ENCODE measurements around the gene IVNS1ABP.
"Not testable (repeated sequence)": the region's sequence is repeated elsewhere in the genome, so short reads cannot be mapped to it uniquely, and the experiment has no call there.

The IVNS1ABP gene

DNA sequence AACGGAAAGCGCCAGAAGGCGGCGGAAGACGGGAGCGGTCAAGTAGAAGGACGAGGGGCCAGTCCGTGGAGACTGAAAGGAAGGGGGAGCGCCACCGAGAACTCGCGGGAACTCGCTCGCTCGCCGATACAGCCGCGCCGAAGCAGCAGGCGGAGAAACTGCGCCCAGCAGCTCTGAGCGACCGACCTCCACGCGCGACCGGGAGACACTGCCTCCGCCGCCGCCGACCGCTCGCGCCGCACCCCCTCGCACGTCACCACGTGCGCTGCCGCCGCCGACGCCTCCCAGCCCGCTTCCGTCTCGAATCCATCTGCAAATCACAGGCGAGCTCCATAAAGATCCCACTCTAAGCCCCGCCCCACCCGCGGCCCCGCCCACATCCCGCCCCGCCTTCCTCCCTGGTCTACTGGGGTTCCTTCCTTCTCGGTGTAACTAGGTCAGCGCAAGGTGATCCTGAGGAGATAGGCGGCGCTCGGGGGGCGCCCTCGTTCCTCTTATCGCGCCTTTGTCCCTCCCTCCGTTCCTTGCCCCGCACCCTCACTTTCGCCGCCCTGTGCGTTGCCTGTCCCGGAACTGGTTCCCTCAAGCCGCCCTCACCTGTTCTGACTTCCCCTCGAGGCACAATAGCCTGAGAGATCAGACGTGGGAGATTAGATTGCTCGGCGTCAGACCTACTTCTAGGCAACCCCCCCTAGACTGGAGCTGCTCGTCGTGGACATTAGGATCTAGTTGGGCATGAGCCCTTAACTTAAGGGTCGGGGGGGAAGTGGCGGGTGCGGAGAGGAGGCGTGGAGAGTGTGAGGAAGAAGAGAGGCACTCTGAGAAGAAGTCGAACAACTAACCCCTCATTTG, at the start of gene IVNS1ABP:
TSS of gene IVNS1ABP (minus strand) at position 210 of the 852 bp plus-strand sequence. CDS start 7,750 bp downstream, outside the sequence.
- peak; percentile 94 for DNase-seq

DNA sequence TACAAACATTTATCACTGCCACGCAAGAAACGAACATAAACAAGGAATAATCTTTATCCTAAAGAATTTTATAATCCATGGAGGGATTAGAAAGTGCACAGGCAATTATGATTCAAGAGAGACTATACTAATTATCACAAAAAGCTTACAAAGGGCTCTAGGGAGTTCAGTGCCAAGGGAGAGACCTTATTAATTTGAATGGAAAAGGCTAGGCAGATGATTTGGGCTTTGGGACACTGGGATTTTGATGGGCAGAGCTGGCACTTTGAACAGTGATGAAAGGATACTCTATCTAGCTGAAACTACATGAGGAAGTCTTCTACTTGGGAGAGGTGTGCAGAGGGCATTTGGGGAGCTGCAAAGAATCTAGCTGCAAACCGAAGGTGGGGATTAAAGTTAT, 48.9 kb upstream of the IVNS1ABP start:
- DNase-seq: no peak

DNA sequence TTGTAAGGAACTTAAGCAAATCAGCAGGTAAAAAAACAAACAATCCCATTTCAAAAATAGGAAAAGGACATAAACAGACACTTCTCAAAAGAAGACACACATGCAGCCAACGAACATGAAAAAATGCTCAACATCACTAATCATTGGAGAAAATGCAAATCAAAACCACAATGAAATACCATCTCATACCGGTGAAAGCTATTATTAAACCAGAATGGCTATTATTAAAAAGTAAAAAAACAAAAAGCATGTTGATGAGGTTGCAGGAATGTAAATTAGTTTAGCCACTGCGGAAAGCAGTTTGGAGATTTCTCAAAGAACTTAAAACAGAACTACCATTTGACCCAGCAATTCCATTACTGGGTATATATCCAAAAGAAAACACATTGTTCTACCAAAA, 47.5 kb upstream of the IVNS1ABP start:
- DNase-seq: not testable (repeated sequence)

DNA sequence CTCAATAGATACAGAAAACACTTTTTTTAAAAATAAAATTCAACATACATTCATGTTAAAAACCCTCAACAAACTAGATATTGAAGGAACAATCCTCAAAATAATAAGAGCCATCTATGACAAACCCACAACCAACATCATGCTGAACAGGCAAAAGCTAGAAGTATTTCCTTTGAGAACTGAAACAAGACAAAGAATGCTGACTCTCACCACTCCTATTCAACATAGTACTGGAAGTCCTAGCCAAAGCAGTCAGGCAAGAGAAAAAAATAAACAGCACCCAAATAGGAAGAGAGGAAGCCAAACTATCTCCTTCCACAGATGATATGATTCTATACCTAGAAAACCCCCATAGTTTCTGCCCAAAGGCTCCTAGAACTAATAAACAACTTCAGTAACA, 46.2 kb upstream of the IVNS1ABP start:
- DNase-seq: no peak

DNA sequence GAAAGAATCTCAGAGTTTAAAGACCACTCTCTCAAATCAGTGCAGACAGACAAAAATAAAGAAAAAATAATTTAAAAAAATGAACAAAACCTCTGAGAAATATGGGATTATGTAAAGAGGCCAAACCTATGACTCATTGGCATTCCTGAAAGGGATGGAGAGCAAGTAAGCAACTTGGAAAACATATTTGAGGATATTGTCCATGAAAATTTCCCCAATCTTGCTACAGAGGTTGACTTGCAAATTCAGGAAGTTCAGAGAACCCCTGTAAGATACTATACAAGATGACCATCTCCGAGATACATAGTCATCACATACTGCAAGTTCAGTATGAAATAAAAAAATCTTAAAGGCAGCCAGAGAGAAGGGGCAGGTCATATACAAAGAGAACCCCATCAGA, 43.7 kb upstream of the IVNS1ABP start:
- DNase-seq: no peak

DNA sequence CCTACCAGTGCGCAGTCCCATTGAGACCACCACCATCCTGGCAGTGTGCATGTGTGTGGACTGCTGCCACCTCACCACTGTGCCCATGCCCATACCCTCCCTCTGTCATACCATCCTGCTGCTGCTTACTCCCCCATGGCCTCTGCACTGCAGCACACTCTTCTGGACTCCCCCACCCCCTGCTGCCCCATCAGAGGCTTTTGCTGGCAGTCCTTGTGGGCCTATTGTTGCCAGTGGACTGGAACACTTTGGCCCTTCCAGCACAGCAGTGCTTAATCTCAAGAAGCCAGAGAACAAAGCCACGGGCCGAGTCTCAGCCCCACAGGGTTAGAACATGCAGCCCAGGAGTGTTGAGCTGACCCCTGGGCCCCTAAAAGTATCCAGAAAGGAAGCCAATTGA, 41.9 kb upstream of the IVNS1ABP start:
- no peak for DNase-seq

DNA sequence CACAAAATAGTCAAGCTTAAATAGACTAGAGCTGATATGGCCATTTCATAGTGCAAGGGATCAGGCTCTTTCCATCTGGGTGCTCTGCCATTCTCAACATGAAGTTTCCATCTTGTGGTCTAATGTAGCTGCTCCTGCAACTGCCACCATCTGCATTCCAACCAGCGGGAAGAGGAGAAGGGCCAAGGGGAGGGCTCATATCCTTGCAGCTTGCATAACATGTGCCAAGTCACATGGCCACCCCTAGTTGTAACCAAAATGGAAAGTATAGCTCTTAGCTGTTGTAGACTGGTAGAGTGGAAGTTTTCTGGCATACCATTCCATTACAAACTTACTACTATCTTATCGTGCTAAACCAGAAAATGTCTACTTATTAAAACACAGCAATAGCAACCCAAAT, 38.9 kb upstream of the IVNS1ABP start:
- DNase-seq: no peak

DNA sequence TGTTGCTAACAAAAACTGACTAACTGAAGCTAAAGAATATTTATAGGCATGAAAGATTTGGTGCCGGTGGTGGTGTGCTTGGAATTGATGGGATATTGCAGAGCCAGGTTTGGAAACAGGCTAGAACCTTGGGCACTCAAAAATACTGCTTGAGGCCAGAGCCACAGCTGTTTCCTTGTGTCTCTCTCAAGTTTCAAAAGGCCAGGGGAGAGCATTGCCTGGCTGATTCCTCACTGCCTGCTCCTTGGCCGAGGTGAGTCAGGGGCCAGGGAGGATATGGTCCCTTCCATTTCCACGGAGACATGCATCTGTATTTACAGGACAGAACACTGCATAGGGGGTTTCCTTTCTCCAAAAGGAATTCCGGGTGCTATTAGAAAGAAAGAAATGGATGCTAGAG, 36.1 kb upstream of the IVNS1ABP start:
- DNase-seq: no peak

DNA sequence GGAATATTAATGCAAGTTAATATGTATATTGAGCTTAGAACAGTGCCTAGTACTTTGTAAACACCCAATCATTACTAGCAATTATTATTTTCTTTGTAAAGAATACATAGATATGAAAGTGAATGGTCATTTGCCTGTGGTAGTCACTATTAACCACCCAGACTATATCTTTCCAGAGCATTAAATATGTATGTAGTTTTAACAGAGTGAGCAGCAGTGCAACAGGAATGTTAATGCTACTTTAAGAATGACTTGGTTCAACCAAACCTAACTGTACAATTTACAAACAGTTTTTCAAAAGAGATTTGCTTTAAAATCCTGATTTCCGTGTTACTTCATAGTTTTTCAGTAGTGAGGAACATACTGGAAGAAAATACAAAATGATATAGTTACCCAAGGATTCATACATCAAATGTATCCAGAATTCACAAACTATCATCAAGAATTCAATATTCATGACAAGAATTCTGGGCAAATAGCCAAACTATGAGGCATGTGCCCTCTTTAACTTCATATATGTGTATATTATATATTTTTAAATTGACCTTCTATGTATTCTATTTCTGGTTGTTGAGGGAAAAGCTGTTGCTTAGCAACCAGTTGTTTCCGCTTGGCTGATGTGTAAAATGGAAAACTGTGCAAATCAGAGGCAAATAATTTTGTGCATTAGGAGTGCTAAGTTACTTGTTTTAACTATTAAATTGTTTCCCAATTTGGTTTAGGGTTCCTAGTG, 34.9 kb upstream of the IVNS1ABP start:
- DNase-seq: no peak

DNA sequence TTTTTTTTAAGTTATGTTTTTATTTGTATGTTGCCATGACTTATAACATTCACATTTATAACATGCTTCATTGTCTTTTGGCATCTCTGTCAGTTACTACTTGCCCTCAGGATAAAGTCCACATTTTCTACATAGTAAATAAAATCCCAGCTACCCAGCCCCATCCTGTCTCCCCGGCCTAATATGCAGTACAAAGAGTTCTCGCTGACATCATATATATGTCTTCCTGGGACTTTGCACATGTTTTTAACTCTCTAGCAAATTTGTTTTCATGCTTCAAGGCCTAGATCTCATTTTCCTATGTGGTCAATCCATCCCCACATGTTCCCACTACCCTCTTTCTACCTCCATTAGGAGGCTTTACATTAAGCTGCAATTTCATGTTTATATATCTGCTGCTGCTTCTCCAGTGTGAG, 33.0 kb upstream of the IVNS1ABP start:
- DNase-seq: no peak

DNA sequence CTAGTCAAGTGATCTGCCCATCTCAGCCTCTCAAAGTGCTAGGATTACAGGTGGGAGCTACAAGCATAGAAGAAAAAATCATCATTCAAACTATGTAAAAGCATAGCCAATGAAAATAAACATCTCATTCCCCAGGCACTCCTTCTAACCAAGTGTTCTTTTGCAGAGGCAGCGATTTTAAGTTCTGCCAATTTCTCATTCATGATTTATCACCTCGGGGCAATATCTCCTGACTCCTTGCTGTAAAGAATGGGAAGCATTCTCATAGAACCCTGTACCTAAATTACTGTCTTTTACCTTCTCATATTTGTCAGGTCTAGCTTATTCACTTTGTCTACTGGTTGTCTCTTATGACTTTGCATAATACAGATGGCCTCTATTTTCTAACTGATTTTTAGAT, 32.5 kb upstream of the IVNS1ABP start:
- DNase-seq: no peak

DNA sequence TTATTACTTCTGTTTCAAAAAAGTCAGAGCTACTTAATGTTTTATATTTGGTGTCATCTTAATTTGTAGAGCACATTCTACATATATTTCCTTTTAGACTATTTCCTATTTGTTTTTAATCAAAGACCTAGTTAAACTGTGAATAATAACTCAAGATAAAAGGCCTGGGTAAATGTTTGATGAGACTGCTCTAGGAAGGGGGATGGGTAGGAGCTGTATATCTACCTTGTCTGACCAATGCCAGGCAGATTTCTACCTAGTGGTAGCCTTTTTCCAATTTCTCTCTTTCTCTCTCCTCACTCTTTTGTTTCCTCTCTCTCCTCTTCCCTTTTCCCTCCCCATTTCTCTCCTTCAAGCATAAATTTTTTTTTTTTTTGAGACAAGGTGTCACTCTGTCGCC, 31.9 kb upstream of the IVNS1ABP start:
- no peak for DNase-seq

DNA sequence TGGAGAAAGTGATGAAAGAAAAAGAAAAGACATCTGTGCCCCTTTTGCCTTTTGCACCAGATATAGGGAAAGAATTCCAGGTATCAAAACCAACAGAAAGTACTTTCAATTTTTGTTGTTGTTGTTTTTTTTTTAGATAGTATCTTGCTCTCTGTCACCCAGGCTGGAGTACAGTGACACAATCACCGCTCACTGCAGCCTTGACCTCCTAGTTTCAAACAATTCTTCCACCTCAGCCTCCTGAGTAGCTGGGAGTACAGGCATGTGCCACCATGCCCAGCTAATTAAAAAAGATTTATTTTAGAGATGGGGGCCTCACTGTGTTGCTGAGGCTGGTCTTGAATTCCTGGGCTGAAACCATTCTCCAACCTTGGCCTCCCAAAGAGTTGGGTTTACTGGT, 31.3 kb upstream of the IVNS1ABP start:
- no peak for DNase-seq

DNA sequence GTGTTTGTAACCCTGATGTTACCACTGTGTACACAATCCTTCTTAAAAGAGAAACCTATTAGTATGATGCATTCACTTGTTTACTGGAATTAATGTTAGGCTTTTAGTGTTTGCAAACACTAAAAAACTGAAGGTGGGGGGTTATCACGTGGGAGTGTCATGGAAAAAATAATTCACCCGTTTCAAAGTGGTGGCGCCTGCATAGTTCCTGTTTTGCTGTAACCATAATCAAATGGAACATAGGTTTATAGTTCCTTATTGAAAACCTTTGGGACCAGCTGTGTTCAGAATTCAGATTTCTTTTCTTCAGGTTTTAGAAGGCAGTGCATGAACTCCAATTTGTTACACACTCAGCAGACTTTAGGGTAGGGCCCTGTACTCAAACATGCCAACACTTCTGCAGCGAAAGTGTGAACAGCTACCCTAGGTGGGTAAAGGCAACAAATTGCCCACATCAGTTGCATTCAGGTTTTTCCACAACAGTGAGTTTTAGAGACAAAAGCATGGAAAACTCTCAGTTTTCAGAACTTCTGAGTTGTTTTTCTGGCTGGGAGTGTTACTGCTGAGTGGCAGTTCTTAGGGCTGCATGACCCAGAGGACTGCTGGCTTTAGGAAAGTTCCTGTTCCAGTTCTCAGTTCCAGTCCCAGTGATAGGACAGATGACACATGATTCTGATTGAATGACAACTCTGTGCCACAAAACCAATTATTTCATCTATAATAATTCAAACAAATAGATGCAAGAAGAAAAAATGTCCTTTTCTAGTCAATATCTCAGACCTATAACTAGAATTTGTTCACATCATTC, 29.1 kb upstream of the IVNS1ABP start:
- no peak for DNase-seq

DNA sequence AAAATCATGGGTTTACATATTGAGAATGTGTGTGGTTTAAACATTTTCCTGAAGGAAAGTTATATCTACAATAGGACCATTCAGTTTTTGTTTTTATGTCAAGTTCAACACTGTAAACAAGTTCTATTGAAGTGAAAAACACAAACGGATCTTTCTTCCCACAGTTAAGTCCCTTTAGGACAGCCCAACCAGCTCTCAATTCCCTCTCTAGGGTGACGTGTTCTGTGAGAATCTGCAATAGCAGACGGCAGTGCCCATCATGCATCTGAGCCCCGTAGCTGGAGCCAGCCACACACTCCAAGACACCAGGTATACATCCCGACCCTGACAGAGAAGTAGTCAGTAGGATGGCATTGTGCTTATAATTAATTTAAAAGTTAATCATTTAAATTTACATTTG, 26.3 kb upstream of the IVNS1ABP start:
- no peak for DNase-seq

DNA sequence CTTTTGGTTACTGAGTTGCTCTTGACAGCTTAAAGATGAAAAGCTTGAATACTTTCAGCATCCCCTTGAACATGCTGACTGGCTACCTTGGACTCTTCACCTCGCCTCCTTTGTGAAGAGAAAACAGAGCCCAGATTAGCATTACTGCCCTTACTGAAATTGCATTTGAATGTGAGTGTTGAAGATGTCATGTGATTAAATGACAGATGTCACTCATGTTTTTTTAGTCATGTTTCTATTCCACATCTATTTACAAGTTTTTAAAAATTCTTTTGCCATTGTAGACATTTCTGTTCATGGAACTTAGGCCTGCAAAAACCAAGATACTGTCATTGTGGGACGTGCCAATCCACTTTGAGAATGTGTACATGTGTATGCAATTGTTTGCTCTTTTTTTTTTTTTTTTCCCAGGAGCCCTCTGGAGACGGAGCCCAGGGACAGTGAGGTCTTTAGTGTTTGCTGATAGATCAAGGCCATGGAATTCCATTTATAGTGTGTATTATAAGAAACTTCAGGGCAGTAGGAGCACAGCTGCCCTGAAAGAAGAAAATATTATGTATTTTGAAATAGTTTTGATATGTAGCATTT, 25.7 kb upstream of the IVNS1ABP start:
- no peak for DNase-seq

DNA sequence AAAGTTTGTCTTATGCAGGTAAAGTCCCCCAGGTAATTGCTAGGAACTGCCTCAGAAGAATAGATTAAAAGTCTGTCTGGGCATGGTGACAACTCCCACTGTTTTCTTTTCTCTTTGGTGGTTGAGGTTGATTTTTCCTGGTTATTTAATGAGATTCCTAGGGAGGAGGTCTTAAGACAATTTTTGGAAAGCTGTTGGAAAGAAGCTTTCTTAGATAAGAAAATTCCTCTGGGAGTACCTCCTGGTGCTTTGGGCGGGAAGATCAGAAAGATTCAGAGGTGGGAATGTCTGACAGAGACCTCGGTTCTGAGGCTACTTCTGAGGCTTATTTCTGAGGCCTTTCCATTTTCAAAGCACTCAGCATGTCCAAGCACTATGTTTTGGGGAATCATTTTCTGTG, 25.0 kb upstream of the IVNS1ABP start:
- DNase-seq: no peak

DNA sequence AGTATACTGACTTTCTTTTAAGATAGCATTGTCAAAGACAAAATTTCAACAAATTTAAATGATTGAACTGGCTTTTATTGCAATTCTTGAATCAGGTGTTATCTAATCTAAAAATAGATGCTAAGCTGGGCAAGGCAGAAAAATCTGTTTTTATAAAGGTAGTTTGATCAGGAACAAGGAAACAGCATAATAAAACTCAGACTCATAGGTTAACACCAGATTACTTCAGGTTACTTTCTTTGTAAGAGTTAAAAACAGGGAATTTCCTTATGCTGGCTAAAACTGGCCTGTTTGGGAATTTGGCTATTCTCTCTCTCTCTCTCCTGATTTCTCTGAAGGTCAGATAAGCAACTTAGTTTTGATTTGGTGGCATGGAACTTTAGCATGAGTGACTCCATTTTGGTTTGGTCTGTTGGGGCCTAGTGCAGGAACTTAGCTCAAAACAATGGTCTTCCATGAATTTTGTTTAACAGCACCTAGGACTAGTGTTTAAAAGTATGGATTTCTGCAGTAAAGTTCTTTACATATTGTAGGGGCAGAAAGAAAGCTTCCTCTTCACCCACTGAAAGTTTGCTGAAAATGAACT, 24.2 kb upstream of the IVNS1ABP start:
- DNase-seq: no peak

DNA sequence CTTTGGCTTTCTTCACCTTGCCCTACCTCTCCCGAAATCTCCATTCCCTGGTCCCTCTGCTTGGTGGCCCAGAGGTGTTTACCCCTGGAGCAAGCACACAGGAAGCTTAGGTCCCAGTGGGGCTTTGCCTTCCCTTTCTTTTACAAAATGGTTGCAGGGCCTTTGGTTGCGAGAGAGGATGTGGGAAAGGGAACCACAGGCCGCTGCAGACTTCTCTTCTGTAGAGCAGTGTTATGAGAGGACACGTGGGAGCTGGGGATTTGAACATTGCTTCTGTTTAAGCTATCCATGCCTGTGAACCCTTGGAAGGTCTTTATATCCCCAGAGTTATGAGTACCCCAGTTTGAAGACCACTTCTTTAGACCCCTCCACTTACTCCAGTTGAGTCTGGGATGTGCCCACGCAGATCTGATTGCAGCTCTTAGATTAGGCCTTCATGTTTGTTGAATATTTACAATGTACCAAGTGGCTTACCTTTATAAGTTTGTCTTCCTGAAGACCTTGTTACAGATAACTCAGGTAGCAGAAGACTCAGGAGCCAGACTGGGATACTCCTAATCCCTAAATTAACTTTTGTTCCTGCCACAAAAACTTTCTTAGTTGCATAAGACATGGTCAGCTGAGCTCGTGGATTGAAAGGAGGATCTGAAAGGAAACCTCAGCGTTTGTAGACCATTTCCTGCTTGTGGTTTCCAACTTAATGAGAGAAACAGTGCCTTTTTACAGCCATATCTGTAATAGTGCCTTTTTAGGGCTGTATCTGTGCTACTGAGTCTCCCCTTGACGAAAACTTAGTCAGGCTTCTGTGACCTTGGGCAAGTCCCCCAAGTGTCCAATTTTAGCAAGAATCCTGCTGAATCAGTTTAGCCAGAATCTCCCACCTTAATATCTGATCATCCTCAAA, 21.9 kb upstream of the IVNS1ABP start:
- peak; percentile 74 for DNase-seq

DNA sequence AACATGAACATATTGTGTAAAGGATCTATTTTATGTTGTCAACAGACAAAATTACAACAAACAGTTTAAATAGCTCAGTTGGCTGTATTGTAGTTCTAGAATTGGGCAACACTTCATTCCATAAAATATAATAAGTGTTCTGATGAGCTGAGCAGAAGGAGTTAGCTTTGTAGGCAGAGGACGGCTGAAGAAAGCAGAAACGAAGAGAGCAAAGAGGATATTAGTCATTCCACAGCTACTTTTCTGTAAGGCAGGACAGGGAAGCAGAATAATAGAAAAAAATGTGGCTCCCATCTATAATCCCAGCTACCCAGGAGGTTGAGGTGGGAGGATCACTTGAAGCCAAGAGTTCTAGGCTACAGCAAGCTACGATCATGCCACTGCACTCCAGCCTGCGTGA, 20.2 kb upstream of the IVNS1ABP start:
- DNase-seq: peak; percentile 1

DNA sequence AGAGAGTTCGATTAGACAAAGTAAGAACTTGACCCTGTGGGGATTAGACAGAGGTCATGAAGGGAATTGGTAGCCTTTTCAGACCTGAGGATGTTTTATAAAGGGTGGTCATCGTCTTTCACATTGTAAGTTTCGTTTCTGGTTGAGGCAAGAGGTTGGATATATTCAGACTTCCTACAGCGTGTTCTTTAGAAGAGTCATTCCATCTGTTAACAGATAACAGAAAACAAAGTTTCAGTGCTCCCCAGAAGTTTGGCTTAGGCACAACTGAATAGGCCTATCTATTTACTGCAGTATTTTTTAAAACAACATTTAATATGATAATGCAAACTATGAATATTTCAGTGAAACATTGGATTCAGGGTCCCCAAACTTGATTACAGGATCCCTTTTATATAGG, 17.1 kb upstream of the IVNS1ABP start:
- DNase-seq: no peak

DNA sequence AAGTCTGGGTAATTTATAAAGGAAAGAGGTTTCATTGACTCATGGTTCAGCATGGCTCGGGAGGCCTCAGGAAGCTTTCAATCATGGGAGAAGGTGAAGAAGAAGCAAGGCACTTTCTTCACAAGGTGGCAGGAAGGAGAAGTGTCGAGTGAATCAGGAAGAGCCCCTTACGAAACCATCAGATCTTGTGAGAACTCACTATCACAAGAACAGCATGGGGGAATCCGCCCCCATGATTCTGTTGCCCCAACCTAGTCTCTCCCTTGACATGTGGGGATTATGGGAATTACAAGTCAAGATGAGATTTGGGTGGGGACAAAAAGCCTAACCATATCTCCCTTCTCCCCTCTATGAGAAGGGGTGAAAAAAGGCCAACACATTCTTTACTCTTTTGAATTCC, 11.2 kb upstream of the IVNS1ABP start:
- DNase-seq: no peak

All from GDM1 (cell line).